ENCODE data around the gene TBC1D13. TPM values are rescaled to one million over a fixed set of nuclear protein-coding genes. Genes with fewer than 3 reads are reported as not detected.

TBC1D13 gene
- total and polyA plus RNA-seq, 9 of the 15 experiments (the other 6 are each of a cell fraction or from before 2014, with no cell fraction given): 2.3 to 28.7 (median 11.4) TPM

DNA sequence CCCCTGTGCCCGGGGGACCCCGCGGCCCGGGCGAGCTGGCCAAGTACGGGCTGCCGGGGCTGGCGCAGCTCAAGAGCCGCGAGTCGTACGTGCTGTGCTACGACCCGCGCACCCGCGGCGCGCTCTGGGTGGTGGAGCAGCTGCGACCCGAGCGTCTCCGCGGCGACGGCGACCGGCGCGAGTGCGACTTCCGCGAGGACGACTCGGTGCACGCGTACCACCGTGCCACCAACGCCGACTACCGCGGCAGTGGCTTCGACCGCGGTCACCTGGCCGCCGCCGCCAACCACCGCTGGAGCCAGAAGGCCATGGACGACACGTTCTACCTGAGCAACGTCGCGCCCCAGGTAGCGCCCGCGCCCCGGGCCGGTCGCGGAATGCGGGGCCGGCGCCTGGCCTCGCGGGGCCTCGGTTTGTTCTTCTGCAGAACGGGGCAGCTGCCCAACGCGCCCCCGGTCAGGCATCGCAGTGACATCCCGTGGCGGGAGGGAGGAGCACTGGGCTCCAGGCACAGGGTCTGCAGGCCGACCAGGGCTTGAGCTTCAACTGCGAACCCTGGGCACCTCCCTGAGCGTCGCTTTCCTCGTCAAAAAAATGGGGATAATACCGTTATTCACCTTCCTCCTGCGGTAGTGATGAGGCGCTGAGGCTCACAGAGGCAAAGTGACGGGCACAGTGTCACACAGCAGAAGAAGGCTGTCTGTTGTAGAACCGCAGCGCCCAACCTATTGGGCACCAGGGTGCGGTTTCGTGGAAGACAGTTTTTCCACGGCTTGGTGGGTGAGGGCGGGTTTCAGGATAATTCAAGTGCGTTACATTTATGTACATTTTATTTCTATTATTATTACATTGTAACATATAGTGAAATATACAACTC lies 32.0 kb downstream of the TBC1D13 start (continued):
- TF ChIP-seq, protein P1, sequence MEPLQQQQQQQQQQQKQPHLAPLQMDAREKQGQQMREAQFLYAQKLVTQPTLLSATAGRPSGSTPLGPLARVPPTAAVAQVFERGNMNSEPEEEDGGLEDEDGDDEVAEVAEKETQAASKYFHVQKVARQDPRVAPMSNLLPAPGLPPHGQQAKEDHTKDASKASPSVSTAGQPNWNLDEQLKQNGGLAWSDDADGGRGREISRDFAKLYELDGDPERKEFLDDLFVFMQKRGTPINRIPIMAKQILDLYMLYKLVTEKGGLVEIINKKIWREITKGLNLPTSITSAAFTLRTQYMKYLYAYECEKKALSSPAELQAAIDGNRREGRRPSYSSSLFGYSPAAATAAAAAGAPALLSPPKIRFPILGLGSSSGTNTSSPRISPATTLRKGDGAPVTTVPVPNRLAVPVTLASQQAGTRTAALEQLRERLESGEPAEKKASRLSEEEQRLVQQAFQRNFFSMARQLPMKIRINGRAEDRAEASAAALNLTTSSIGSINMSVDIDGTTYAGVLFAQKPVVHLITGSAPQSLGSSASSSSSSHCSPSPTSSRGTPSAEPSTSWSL (CRISPR knock-in tag; IDR thresholded peaks at IDR 0.05; ENCODE audit: borderline replicate concordance): no peak
- TF ChIP-seq SMARCC2 (IDR thresholded peaks at IDR 0.05; ENCODE audit: low read depth): no peak
- no peak for TF ChIP-seq TGIF2 (CRISPR knock-in tag; IDR thresholded peaks at IDR 0.05)
- TF ChIP-seq, protein P2, sequence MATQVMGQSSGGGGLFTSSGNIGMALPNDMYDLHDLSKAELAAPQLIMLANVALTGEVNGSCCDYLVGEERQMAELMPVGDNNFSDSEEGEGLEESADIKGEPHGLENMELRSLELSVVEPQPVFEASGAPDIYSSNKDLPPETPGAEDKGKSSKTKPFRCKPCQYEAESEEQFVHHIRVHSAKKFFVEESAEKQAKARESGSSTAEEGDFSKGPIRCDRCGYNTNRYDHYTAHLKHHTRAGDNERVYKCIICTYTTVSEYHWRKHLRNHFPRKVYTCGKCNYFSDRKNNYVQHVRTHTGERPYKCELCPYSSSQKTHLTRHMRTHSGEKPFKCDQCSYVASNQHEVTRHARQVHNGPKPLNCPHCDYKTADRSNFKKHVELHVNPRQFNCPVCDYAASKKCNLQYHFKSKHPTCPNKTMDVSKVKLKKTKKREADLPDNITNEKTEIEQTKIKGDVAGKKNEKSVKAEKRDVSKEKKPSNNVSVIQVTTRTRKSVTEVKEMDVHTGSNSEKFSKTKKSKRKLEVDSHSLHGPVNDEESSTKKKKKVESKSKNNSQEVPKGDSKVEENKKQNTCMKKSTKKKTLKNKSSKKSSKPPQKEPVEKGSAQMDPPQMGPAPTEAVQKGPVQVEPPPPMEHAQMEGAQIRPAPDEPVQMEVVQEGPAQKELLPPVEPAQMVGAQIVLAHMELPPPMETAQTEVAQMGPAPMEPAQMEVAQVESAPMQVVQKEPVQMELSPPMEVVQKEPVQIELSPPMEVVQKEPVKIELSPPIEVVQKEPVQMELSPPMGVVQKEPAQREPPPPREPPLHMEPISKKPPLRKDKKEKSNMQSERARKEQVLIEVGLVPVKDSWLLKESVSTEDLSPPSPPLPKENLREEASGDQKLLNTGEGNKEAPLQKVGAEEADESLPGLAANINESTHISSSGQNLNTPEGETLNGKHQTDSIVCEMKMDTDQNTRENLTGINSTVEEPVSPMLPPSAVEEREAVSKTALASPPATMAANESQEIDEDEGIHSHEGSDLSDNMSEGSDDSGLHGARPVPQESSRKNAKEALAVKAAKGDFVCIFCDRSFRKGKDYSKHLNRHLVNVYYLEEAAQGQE (IDR thresholded peaks at IDR 0.05; ENCODE audit: borderline replicate concordance): no peak
- TF ChIP-seq, protein P2 (CRISPR knock-in tag; IDR thresholded peaks at IDR 0.05; ENCODE audit: low read depth): no peak
- no peak for TF ChIP-seq FOXJ3 (CRISPR knock-in tag; IDR thresholded peaks at IDR 0.05)
- TF ChIP-seq EHMT2 (IDR thresholded peaks at IDR 0.05): no peak
- no peak for TF ChIP-seq MEF2A (IDR thresholded peaks at IDR 0.05; ENCODE audit: control insufficient read depth, low read depth, low read length)
- TF ChIP-seq U2AF2 (optimal IDR thresholded peaks at IDR 0.05; ENCODE audit: low read depth, low read length): no peak
